Fibroblast of lung (primary cell): ENCODE results near the gene PGC.

Source experiments
- CTCF ChIP-seq, 2 donors: IDR thresholded peaks in 1 of 2; conservative IDR thresholded peaks in 1 of 2; 1 replicate in 1 of 2; 2 replicates in 1 of 2; pipeline ENCODE4 v1.5.1; 2011 to 2012; ENCODE audit warnings: low read length in 2 of 2, control low read depth in 1 of 2, inconsistent platforms in 1 of 2, low read depth in 1 of 2, mild to moderate bottlenecking in 1 of 2
- EZH2 ChIP-seq: IDR thresholded peaks from 2 replicates; pipeline ENCODE4 v1.5.1; 2012; ENCODE audit warnings: low read length, control low read depth, mild to moderate bottlenecking; ENCODE audit errors: missing control alignments

GRCh38 chr6:41739041-41739440, 8.2 kb downstream of the PGC start:
- TF ChIP-seq CTCF (conservative IDR thresholded peaks at IDR 0.05 in 1 of 2, IDR thresholded peaks at IDR 0.05 in 1 of 2; ENCODE audit: low read depth in 1 of 2, low read length in 2 of 2) (no peak), EZH2 (no peak)
